GM12878 (cell line): ENCODE measurements around the gene RALGAPA2. TPM values are rescaled to one million over a fixed set of nuclear protein-coding genes. Genes with fewer than 3 reads are reported as not detected.

Source experiments
- FOS ChIP-seq: IDR thresholded peaks from 3 replicates; pipeline ENCODE4 v1.6.1; 2011; ENCODE audit warnings: borderline replicate concordance; ENCODE audit not compliant: insufficient read length; ENCODE audit errors: extremely low read depth
- MTA3 ChIP-seq: IDR thresholded peaks from 2 replicates; pipeline ENCODE4 v1.6.1; 2012; ENCODE audit warnings: low read length, inconsistent platforms, borderline replicate concordance
- NFYA ChIP-seq: IDR thresholded peaks from 2 replicates; pipeline ENCODE4 v1.6.1; 2011; ENCODE audit warnings: low read depth, mild to moderate bottlenecking, low read length, improper control_type of control experiment, borderline replicate concordance
- SREBF1 ChIP-seq: IDR thresholded peaks from 2 replicates; pipeline ENCODE4 v1.6.1; 2012; ENCODE audit warnings: mild to moderate bottlenecking, low read length
- TARDBP ChIP-seq: IDR thresholded peaks from 2 replicates; pipeline ENCODE4 v1.6.1; 2016; ENCODE audit warnings: borderline replicate concordance
- polyA plus RNA-seq, 11 experiments: library from polyadenylated mRNA; depleted of rRNA in 4 of 11; unstranded in 6 of 11; stranded (reverse) in 5 of 11; fragments of >200 nt; fragmentation: Nextera tagmentation in 4 of 11; fragmentation: Illumina TruSeq in 1 of 11; extraction: Ambion mirVana in 4 of 11; extraction: Trizol in 1 of 11; gene quantifications; 1 replicate in 1 of 11; 2 replicates in 10 of 11; pipeline versions ENCODE4 v1.2.1 to v1.2.3, GENCODE V29; 2011 to 2016; ENCODE audit warnings: inconsistent platforms in 2 of 11, missing spikeins in 2 of 11, low read depth in 1 of 11
- total RNA-seq, 4 experiments: library from RNA; depleted of rRNA in 3 of 4; stranded (reverse); fragments of >200 nt in 3 of 4; fragmentation: Illumina TruSeq in 1 of 4; extraction: Trizol in 1 of 4; gene quantifications; 2 replicates each; pipeline versions ENCODE4 v1.2.1 to v1.2.3, GENCODE V29; 2013 to 2021
- TF ChIP-seq, protein P1 (sequence below), 3 experiments: IDR thresholded peaks in 2 of 3; conservative IDR thresholded peaks in 1 of 3; 2 replicates each; pipeline ENCODE4 v1.5.1; 2011; ENCODE audit warnings: low read depth in 3 of 3, low read length in 3 of 3, mild to moderate bottlenecking in 3 of 3, control low read depth in 2 of 3, moderate library complexity in 2 of 3, inconsistent platforms in 1 of 3, mixed read lengths in 1 of 3; ENCODE audit not compliant: control insufficient read depth in 2 of 3, insufficient read depth in 1 of 3; ENCODE audit errors: extremely low read depth in 1 of 3
- TF ChIP-seq, protein P2 (sequence below): fragments of 450-650 bp; IDR thresholded peaks from 2 replicates; pipeline ENCODE4 v1.6.1; 2017; ENCODE audit warnings: mild to moderate bottlenecking, moderate library complexity
- TF ChIP-seq, protein P3 (sequence below): IDR thresholded peaks from 2 replicates; pipeline ENCODE4 v1.6.1; 2012; ENCODE audit warnings: mild to moderate bottlenecking, low read depth, low read length

RALGAPA2 gene
- total and polyA plus RNA-seq, 10 of the 15 experiments (the other 5 are each of a cell fraction or from before 2014, with no cell fraction given): 2.9 to 29.4 (median 19.6) TPM

DNA sequence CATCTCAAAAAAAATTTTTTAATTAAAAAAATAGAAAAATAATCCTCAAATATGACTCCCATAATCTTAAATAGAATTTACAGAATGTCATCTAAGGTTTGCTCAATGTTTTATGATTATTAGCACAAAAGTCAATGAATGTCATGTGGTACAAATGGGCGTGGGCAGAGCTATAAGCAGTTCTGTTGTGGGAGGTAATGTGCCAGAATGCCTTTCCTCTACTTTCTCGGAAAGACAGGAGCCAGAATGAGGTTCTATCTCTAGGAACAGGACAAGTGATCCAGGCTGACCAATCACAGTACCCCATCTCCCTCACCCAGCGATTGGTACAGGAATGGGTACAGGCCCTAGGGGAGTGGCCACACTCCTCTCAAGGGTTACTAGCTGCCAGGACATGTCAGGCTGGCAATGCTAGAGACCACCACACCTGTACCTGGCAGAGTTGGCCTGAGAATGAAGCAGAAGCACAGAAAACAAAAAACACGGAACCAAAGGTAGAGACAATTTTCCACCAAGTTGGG lies 15.1 kb downstream of the RALGAPA2 start (continued):
- TF ChIP-seq, protein P1, sequence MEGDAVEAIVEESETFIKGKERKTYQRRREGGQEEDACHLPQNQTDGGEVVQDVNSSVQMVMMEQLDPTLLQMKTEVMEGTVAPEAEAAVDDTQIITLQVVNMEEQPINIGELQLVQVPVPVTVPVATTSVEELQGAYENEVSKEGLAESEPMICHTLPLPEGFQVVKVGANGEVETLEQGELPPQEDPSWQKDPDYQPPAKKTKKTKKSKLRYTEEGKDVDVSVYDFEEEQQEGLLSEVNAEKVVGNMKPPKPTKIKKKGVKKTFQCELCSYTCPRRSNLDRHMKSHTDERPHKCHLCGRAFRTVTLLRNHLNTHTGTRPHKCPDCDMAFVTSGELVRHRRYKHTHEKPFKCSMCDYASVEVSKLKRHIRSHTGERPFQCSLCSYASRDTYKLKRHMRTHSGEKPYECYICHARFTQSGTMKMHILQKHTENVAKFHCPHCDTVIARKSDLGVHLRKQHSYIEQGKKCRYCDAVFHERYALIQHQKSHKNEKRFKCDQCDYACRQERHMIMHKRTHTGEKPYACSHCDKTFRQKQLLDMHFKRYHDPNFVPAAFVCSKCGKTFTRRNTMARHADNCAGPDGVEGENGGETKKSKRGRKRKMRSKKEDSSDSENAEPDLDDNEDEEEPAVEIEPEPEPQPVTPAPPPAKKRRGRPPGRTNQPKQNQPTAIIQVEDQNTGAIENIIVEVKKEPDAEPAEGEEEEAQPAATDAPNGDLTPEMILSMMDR (IDR thresholded peaks at IDR 0.05 in 2 of 3, conservative IDR thresholded peaks at IDR 0.05 in 1 of 3; ENCODE audit: control insufficient read depth in 2 of 3, extremely low read depth in 1 of 3, insufficient read depth in 1 of 3, low read depth in 3 of 3, low read length in 3 of 3): no peak
- TF ChIP-seq NFYA (no peak), SREBF1 (no peak), FOS (no peak), MTA3 (no peak), TARDBP (no peak)
- TF ChIP-seq, protein P2, sequence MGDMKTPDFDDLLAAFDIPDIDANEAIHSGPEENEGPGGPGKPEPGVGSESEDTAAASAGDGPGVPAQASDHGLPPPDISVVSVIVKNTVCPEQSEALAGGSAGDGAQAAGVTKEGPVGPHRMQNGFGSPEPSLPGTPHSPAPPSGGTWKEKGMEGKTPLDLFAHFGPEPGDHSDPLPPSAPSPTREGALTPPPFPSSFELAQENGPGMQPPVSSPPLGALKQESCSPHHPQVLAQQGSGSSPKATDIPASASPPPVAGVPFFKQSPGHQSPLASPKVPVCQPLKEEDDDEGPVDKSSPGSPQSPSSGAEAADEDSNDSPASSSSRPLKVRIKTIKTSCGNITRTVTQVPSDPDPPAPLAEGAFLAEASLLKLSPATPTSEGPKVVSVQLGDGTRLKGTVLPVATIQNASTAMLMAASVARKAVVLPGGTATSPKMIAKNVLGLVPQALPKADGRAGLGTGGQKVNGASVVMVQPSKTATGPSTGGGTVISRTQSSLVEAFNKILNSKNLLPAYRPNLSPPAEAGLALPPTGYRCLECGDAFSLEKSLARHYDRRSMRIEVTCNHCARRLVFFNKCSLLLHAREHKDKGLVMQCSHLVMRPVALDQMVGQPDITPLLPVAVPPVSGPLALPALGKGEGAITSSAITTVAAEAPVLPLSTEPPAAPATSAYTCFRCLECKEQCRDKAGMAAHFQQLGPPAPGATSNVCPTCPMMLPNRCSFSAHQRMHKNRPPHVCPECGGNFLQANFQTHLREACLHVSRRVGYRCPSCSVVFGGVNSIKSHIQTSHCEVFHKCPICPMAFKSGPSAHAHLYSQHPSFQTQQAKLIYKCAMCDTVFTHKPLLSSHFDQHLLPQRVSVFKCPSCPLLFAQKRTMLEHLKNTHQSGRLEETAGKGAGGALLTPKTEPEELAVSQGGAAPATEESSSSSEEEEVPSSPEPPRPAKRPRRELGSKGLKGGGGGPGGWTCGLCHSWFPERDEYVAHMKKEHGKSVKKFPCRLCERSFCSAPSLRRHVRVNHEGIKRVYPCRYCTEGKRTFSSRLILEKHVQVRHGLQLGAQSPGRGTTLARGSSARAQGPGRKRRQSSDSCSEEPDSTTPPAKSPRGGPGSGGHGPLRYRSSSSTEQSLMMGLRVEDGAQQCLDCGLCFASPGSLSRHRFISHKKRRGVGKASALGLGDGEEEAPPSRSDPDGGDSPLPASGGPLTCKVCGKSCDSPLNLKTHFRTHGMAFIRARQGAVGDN: no peak
- TF ChIP-seq, protein P3, sequence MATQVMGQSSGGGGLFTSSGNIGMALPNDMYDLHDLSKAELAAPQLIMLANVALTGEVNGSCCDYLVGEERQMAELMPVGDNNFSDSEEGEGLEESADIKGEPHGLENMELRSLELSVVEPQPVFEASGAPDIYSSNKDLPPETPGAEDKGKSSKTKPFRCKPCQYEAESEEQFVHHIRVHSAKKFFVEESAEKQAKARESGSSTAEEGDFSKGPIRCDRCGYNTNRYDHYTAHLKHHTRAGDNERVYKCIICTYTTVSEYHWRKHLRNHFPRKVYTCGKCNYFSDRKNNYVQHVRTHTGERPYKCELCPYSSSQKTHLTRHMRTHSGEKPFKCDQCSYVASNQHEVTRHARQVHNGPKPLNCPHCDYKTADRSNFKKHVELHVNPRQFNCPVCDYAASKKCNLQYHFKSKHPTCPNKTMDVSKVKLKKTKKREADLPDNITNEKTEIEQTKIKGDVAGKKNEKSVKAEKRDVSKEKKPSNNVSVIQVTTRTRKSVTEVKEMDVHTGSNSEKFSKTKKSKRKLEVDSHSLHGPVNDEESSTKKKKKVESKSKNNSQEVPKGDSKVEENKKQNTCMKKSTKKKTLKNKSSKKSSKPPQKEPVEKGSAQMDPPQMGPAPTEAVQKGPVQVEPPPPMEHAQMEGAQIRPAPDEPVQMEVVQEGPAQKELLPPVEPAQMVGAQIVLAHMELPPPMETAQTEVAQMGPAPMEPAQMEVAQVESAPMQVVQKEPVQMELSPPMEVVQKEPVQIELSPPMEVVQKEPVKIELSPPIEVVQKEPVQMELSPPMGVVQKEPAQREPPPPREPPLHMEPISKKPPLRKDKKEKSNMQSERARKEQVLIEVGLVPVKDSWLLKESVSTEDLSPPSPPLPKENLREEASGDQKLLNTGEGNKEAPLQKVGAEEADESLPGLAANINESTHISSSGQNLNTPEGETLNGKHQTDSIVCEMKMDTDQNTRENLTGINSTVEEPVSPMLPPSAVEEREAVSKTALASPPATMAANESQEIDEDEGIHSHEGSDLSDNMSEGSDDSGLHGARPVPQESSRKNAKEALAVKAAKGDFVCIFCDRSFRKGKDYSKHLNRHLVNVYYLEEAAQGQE: no peak
